ENCODE data around the gene ADCY1. TPM values are rescaled to one million over a fixed set of nuclear protein-coding genes. Genes with fewer than 3 reads are reported as not detected.

ADCY1 gene
- total and polyA plus RNA-seq, 8 donors: 0.55 to 2.8 (median 2.5) TPM

DNA sequence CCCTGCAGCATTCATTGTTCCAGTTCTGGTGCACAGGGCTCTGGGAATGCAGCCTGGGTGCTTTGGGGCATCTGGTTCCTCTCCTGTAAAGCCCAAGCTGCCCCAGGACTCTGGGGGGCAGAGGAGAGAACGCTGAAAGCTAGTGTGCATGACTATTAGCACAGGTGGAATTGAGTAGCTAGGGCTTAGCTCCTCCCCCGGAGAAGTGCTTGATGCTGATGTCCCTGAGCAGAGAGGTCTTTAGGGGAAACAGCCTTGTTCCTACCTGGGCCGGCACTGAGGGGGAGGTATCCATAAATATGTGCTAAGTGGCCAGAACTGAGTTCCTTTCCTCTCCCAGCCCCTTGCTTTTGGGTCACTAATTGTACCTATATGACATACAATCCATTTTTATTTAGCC lies 3.9 kb downstream of the ADCY1 start:
- DNase-seq (no peak), ATAC-seq (no peak)
- Histone ChIP-seq H3K9me3 (no peaks in the 10 kb centered on the region), H3K4me3 (no peak overlapping the region), H3K27ac (no peak overlapping the region), H3K36me3 (no peaks in the 10 kb centered on the region), H3K27me3 (peaks cover 19 to 68% of the 10 kb centered on the region in 2 donors), H3K4me1 (peaks cover 6 to 15% of the 10 kb centered on the region in 2 donors)
- intact Hi-C loops (cut with DNase I): no loop called here
- TF ChIP-seq, protein P1, sequence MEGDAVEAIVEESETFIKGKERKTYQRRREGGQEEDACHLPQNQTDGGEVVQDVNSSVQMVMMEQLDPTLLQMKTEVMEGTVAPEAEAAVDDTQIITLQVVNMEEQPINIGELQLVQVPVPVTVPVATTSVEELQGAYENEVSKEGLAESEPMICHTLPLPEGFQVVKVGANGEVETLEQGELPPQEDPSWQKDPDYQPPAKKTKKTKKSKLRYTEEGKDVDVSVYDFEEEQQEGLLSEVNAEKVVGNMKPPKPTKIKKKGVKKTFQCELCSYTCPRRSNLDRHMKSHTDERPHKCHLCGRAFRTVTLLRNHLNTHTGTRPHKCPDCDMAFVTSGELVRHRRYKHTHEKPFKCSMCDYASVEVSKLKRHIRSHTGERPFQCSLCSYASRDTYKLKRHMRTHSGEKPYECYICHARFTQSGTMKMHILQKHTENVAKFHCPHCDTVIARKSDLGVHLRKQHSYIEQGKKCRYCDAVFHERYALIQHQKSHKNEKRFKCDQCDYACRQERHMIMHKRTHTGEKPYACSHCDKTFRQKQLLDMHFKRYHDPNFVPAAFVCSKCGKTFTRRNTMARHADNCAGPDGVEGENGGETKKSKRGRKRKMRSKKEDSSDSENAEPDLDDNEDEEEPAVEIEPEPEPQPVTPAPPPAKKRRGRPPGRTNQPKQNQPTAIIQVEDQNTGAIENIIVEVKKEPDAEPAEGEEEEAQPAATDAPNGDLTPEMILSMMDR (IDR thresholded peaks at IDR 0.05): no peak

DNA sequence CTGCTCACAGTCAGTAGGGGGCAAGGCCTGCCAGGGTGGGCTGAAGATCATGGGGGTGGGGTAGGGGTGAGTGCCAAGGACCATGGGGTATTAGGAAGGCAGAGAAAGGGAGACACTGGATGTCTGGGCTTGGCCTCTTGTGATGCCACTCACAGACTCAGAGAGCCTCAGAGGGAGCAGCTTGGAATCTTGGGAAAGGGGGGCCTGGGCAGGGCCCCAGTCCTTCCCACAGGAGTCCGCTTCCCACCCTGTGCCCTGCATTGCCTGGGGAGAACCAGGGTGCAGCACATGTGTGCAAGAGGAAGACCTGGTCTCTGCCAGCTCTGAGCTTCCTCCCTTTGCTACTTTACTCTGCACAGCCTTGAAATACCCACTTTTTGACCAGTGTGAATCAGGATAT lies 4.3 kb downstream of the ADCY1 start:
- intact Hi-C loops (cut with DNase I): no loop called here
- Histone ChIP-seq H3K9me3 (no peaks in the 10 kb centered on the region), H3K27me3 (peaks cover 19 to 64% of the 10 kb centered on the region in 2 donors), H3K27ac (no peak overlapping the region), H3K36me3 (no peaks in the 10 kb centered on the region), H3K4me1 (peaks cover 6 to 15% of the 10 kb centered on the region in 2 donors), H3K4me3 (no peak overlapping the region)
- DNase-seq (no peak), ATAC-seq (no peak)
- TF ChIP-seq, protein P1 (IDR thresholded peaks at IDR 0.05): no peak

DNA sequence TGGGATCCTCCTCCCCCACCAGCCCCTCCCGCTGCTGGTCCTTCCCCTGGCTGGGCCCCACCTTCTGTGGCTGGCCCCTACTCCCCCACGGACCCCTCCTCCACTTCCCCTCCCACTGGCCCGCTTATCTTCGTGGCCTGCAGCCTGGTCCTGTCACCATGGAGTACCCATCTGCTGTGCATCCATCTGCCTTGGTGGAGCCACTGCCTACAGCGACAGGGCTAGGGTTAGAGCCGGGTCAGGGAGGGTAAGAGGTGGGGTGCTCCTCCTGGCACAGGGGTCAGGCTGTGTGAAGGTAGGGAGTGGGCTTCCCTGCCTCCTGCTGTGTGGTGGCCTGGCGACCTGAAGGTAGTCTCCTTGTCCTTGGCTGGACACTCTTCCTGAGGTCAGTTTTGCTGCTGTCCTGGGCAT lies 5.2 kb downstream of the ADCY1 start:
- ATAC-seq (no peak), DNase-seq (no peak)
- intact Hi-C loops (cut with DNase I): no loop called here
- Histone ChIP-seq H3K9me3 (no peaks in the 10 kb centered on the region), H3K27ac (no peak overlapping the region), H3K36me3 (no peaks in the 10 kb centered on the region), H3K4me3 (no peak overlapping the region), H3K4me1 (peaks cover 6 to 12% of the 10 kb centered on the region in 2 donors), H3K27me3 (peaks cover 13 to 57% of the 10 kb centered on the region in 2 donors)
- TF ChIP-seq, protein P1 (IDR thresholded peaks at IDR 0.05): no peak

DNA sequence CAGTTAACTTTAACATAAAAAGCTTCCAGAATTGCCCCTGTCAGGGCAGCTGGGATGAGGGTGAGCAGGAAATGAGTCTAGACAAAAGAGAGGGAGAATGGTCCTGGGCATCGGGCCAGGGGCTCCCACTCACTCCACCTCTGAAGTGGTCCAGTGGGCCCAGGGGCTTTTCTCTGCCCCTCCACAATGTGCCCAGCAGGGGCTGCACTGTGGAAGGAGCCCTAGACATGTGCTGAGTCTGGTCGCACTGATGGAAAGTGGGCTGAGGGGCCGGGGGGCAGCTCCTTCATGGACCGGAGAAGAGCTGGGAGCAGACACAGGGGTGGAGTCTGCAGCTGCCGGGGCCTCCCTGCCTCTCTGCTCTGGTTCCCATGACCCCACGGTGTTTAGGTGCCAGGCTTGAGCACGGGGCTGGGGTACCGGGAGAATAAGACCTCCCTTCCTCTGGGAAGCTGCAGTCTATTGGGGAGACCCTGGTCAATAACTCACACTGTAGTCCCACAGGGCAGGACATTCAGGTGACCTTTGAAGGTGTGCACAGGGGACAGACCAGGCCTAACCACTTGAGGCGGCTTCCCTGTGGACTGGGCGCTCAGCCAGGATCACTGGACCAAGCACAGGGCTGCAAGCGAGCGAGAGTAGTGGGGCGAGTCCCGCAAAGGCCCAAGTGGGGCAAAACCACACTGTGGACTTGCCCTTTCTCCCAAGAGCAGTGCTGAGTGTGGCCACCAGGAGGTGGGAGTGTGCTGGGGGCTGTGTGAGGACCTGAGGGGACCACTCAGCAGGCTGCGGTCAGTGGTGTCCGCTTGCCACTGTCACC lies 6.1 kb downstream of the ADCY1 start:
- Histone ChIP-seq H3K4me3 (no peak overlapping the region), H3K4me1 (peaks cover 0 to 4% of the 10 kb centered on the region in 2 donors), H3K27me3 (peaks cover 6 to 48% of the 10 kb centered on the region in 2 donors), H3K36me3 (no peaks in the 10 kb centered on the region), H3K9me3 (no peaks in the 10 kb centered on the region), H3K27ac (no peak overlapping the region)
- peak; percentile 17 for ATAC-seq
- intact Hi-C loops (cut with DNase I): no loop called here
- TF ChIP-seq, protein P1 (IDR thresholded peaks at IDR 0.05): no peak
- no peak for DNase-seq

DNA sequence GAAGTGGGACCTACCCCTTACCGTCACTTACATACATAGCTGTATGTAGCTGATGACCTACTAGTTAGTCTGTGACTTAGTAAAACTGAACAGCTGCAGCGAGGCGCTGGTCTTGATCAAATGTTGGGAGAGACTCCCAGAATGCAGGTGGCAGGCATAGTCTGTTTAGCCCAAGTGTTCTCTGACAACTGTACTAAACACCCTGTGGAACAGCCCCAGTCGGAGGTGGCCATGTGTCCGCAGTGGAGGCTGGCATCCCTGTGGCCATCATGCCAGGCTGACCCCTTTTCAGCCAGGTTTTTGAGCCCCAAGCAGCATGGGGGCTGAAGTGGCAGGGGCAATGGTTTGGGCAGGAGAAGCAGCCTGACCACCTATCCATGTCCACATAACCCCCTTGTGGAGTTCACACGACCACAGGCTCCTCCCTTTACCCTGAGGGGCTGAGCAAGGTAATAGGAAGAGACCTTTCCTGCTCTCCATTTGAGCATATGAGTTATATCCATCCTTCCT lies 7.2 kb downstream of the ADCY1 start:
- Histone ChIP-seq H3K9me3 (no peaks in the 10 kb centered on the region), H3K4me3 (no peak overlapping the region), H3K36me3 (no peaks in the 10 kb centered on the region), H3K27me3 (peaks cover 0 to 37% of the 10 kb centered on the region in 2 donors), H3K27ac (no peak overlapping the region), H3K4me1 (no peaks in the 10 kb centered on the region)
- intact Hi-C loops (cut with DNase I): no loop called here
- TF ChIP-seq, protein P1 (IDR thresholded peaks at IDR 0.05): no peak
- ATAC-seq (no peak), DNase-seq (no peak)
